ENCODE measurements around the gene FAM156B.
"Not testable (repeated sequence)": the region's sequence is repeated elsewhere in the genome, so short reads cannot be mapped to it uniquely, and the experiment has no call there.

- not testable (repeated sequence) for TF ChIP-seq CREB1 (IDR thresholded peaks at IDR 0.05); POLR2A (IDR thresholded peaks at IDR 0.05; ENCODE audit: control extremely low read depth in 1 of 2, low read depth in 2 of 2, low read length in 2 of 2); POLR2AphosphoS5 (IDR thresholded peaks at IDR 0.05; ENCODE audit: low read depth, low read length); CTCF (IDR thresholded peaks at IDR 0.05; ENCODE audit: control extremely low read depth in 1 of 3, insufficient read depth in 1 of 3, low read depth in 1 of 3, low read length in 3 of 3); PHF8 (conservative IDR thresholded peaks at IDR 0.05; ENCODE audit: low read depth, low read length); CEBPB (IDR thresholded peaks at IDR 0.05; ENCODE audit: low read depth, low read length); TAF1 (IDR thresholded peaks at IDR 0.05; ENCODE audit: low read depth, low read length); NRF1 (IDR thresholded peaks at IDR 0.05; ENCODE audit: low read depth, low read length); KDM1A (IDR thresholded peaks at IDR 0.05; ENCODE audit: borderline replicate concordance, low read length); CHD2 (IDR thresholded peaks at IDR 0.05; ENCODE audit: low read length); MAFK (IDR thresholded peaks at IDR 0.05; ENCODE audit: low read depth, low read length); YY1 (IDR thresholded peaks at IDR 0.05; ENCODE audit: low read depth, low read length); BCL11A (IDR thresholded peaks at IDR 0.05; ENCODE audit: low read depth in 2 of 2, low read length in 2 of 2); TBP (IDR thresholded peaks at IDR 0.05; ENCODE audit: low read depth, low read length)
Observed at GRCh38 chrX:52907900-52908299, 10.8 kb downstream of the FAM156B start.

All from H1 (cell line).